Measurements from ENCODE around the gene PDILT.
"Not testable (repeated sequence)": the region's sequence is repeated elsewhere in the genome, so short reads cannot be mapped to it uniquely, and the experiment has no call there.

Gene PDILT

GRCh38 chr16:20404637-20405036, at the start of gene PDILT:
Gene PDILT, minus strand, starts transcription at chr16:20404737. Its CDS starts 5,437 bp downstream, at chr16:20399300.
- H2AFZ ChIP-seq (ENCODE audit: low read depth): no peak within 1 kb of the TSS
- H3K4me3 ChIP-seq (IDR thresholded peaks at IDR 0.05; ENCODE audit: insufficient read depth, low read depth, low read length): no peak within 1 kb of the TSS
- TF ChIP-seq CTCF (conservative IDR thresholded peaks at IDR 0.05; ENCODE audit: low read depth, low read length): no peak
- no peaks in the 10 kb centered on the region for H3K27me3 ChIP-seq (ENCODE audit: insufficient read depth, low read depth)
- no peaks in the 10 kb centered on the region for H3K4me1 ChIP-seq (ENCODE audit: low read depth, poor library complexity, severe bottlenecking)
- no peak within 1 kb of the TSS for H3K27ac ChIP-seq
- H3K4me2 ChIP-seq: no peak within 1 kb of the TSS
- H3K9ac ChIP-seq: no peak within 1 kb of the TSS
- H3K36me3 ChIP-seq (ENCODE audit: insufficient read depth): no peaks in the 10 kb centered on the region
- H3K79me2 ChIP-seq (ENCODE audit: insufficient read depth, low read depth): no peaks in the 10 kb centered on the region
- no peaks in the 10 kb centered on the region for H4K20me1 ChIP-seq (ENCODE audit: insufficient read depth)

GRCh38 chr16:20453633-20454032, 49.1 kb upstream of the PDILT start:
- H3K4me3 ChIP-seq (IDR thresholded peaks at IDR 0.05; ENCODE audit: insufficient read depth, low read depth, low read length); H3K9ac ChIP-seq: not testable (repeated sequence)

GRCh38 chr16:20451364-20451763, 46.8 kb upstream of the PDILT start, which contains the start of gene ACSM2A:
Gene ACSM2A, plus strand, starts transcription at chr16:20451521. Its CDS starts 8,594 bp downstream, at chr16:20460115.
- not testable (repeated sequence) for H3K27me3 ChIP-seq (ENCODE audit: insufficient read depth, low read depth); H3K4me1 ChIP-seq (ENCODE audit: low read depth, poor library complexity, severe bottlenecking); H3K4me2 ChIP-seq; H3K27ac ChIP-seq; H4K20me1 ChIP-seq (ENCODE audit: insufficient read depth); H3K79me2 ChIP-seq (ENCODE audit: insufficient read depth, low read depth); H3K9ac ChIP-seq; H2AFZ ChIP-seq (ENCODE audit: low read depth); H3K36me3 ChIP-seq (ENCODE audit: insufficient read depth); H3K4me3 ChIP-seq (IDR thresholded peaks at IDR 0.05; ENCODE audit: insufficient read depth, low read depth, low read length)

More at GRCh38 chr16:20453633-20454032, 49.1 kb upstream of the PDILT start:
- not testable (repeated sequence) for H2AFZ ChIP-seq (ENCODE audit: low read depth); H3K27ac ChIP-seq; H3K4me2 ChIP-seq; H3K79me2 ChIP-seq (ENCODE audit: insufficient read depth, low read depth); H3K27me3 ChIP-seq (ENCODE audit: insufficient read depth, low read depth); H3K4me1 ChIP-seq (ENCODE audit: low read depth, poor library complexity, severe bottlenecking); H3K36me3 ChIP-seq (ENCODE audit: insufficient read depth); H4K20me1 ChIP-seq (ENCODE audit: insufficient read depth)

- not testable (repeated sequence) for H3K79me2 ChIP-seq (ENCODE audit: insufficient read depth, low read depth); H3K4me2 ChIP-seq; H4K20me1 ChIP-seq (ENCODE audit: insufficient read depth); H3K4me1 ChIP-seq (ENCODE audit: low read depth, poor library complexity, severe bottlenecking); H3K4me3 ChIP-seq (IDR thresholded peaks at IDR 0.05; ENCODE audit: insufficient read depth, low read depth, low read length); H3K27me3 ChIP-seq (ENCODE audit: insufficient read depth, low read depth); H2AFZ ChIP-seq (ENCODE audit: low read depth); H3K27ac ChIP-seq; H3K36me3 ChIP-seq (ENCODE audit: insufficient read depth); H3K9ac ChIP-seq
Observed at GRCh38 chr16:20446652-20447393, 42.3 kb upstream of the PDILT start.

GRCh38 chr16:20441859-20442258, 37.3 kb upstream of the PDILT start:
- not testable (repeated sequence) for H3K4me1 ChIP-seq (ENCODE audit: low read depth, poor library complexity, severe bottlenecking); H3K27ac ChIP-seq; H3K4me2 ChIP-seq; H3K79me2 ChIP-seq (ENCODE audit: insufficient read depth, low read depth); H3K9ac ChIP-seq; H2AFZ ChIP-seq (ENCODE audit: low read depth); H3K36me3 ChIP-seq (ENCODE audit: insufficient read depth); H3K4me3 ChIP-seq (IDR thresholded peaks at IDR 0.05; ENCODE audit: insufficient read depth, low read depth, low read length); H4K20me1 ChIP-seq (ENCODE audit: insufficient read depth); H3K27me3 ChIP-seq (ENCODE audit: insufficient read depth, low read depth)

- no peak overlapping the region for H3K27ac ChIP-seq
- no peak overlapping the region for H3K4me2 ChIP-seq
- no peak overlapping the region for H3K9ac ChIP-seq
- no peaks in the 10 kb centered on the region for H3K79me2 ChIP-seq (ENCODE audit: insufficient read depth, low read depth)
- H3K27me3 ChIP-seq (ENCODE audit: insufficient read depth, low read depth): no peaks in the 10 kb centered on the region
- TF ChIP-seq CTCF (conservative IDR thresholded peaks at IDR 0.05; ENCODE audit: low read depth, low read length): no peak
- no peaks in the 10 kb centered on the region for H4K20me1 ChIP-seq (ENCODE audit: insufficient read depth)
- no peak overlapping the region for H2AFZ ChIP-seq (ENCODE audit: low read depth)
- H3K4me3 ChIP-seq (IDR thresholded peaks at IDR 0.05; ENCODE audit: insufficient read depth, low read depth, low read length): no peak overlapping the region
- H3K4me1 ChIP-seq (ENCODE audit: low read depth, poor library complexity, severe bottlenecking): no peaks in the 10 kb centered on the region
- no peaks in the 10 kb centered on the region for H3K36me3 ChIP-seq (ENCODE audit: insufficient read depth)
Observed at GRCh38 chr16:20441191-20441590, 36.7 kb upstream of the PDILT start.

GRCh38 chr16:20440731-20441130, 36.2 kb upstream of the PDILT start:
- not testable (repeated sequence) for H3K4me2 ChIP-seq; H3K27ac ChIP-seq; H3K27me3 ChIP-seq (ENCODE audit: insufficient read depth, low read depth); H3K36me3 ChIP-seq (ENCODE audit: insufficient read depth); H3K4me3 ChIP-seq (IDR thresholded peaks at IDR 0.05; ENCODE audit: insufficient read depth, low read depth, low read length); H3K9ac ChIP-seq; H2AFZ ChIP-seq (ENCODE audit: low read depth); H3K79me2 ChIP-seq (ENCODE audit: insufficient read depth, low read depth); H3K4me1 ChIP-seq (ENCODE audit: low read depth, poor library complexity, severe bottlenecking); H4K20me1 ChIP-seq (ENCODE audit: insufficient read depth)

- not testable (repeated sequence) for H3K79me2 ChIP-seq (ENCODE audit: insufficient read depth, low read depth); H3K27ac ChIP-seq; H3K27me3 ChIP-seq (ENCODE audit: insufficient read depth, low read depth); H3K36me3 ChIP-seq (ENCODE audit: insufficient read depth); H3K4me2 ChIP-seq; H3K4me1 ChIP-seq (ENCODE audit: low read depth, poor library complexity, severe bottlenecking); H3K4me3 ChIP-seq (IDR thresholded peaks at IDR 0.05; ENCODE audit: insufficient read depth, low read depth, low read length); H4K20me1 ChIP-seq (ENCODE audit: insufficient read depth); H2AFZ ChIP-seq (ENCODE audit: low read depth); H3K9ac ChIP-seq
Observed at GRCh38 chr16:20439820-20440231, 35.3 kb upstream of the PDILT start.

GRCh38 chr16:20438950-20439349, 34.4 kb upstream of the PDILT start:
- not testable (repeated sequence) for H2AFZ ChIP-seq (ENCODE audit: low read depth); H3K9ac ChIP-seq; H4K20me1 ChIP-seq (ENCODE audit: insufficient read depth); H3K79me2 ChIP-seq (ENCODE audit: insufficient read depth, low read depth); H3K4me2 ChIP-seq; H3K4me1 ChIP-seq (ENCODE audit: low read depth, poor library complexity, severe bottlenecking); H3K27me3 ChIP-seq (ENCODE audit: insufficient read depth, low read depth); H3K4me3 ChIP-seq (IDR thresholded peaks at IDR 0.05; ENCODE audit: insufficient read depth, low read depth, low read length); H3K36me3 ChIP-seq (ENCODE audit: insufficient read depth); H3K27ac ChIP-seq

Data from KMS-11 (cell line).